ENCODE data around the gene CCN6.

The CCN6 gene

DNA sequence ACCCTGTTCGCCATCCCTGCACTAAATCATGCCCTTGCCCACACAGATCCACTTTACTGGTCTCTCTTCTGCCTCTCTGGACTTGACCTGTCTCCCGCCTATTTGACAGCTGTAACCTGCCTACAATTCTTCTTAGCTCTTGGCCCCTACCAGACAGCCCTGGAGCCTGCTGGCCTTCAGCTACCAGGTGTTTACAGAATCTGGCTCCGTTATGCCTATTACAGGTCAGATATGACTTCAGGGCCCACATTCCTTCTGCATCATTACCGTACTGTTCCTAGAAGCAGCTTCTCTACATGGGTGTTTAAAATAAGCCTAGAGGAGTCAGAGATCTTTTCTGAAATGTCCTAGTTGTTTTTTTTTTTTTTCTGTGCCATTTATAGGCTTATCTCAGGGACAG is 45.4 kb upstream of the CCN6 start:
- DNase-seq (ENCODE audit: extremely low read depth, insufficient read length), result no peak
- TF ChIP-seq, protein P1, sequence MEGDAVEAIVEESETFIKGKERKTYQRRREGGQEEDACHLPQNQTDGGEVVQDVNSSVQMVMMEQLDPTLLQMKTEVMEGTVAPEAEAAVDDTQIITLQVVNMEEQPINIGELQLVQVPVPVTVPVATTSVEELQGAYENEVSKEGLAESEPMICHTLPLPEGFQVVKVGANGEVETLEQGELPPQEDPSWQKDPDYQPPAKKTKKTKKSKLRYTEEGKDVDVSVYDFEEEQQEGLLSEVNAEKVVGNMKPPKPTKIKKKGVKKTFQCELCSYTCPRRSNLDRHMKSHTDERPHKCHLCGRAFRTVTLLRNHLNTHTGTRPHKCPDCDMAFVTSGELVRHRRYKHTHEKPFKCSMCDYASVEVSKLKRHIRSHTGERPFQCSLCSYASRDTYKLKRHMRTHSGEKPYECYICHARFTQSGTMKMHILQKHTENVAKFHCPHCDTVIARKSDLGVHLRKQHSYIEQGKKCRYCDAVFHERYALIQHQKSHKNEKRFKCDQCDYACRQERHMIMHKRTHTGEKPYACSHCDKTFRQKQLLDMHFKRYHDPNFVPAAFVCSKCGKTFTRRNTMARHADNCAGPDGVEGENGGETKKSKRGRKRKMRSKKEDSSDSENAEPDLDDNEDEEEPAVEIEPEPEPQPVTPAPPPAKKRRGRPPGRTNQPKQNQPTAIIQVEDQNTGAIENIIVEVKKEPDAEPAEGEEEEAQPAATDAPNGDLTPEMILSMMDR (IDR thresholded peaks at IDR 0.05; ENCODE audit: insufficient read depth, low read length, poor library complexity, severe bottlenecking), result no peak
- no peak overlapping the region for H3K4me3 ChIP-seq (replicated peaks; ENCODE audit: low read depth, low read length)
- no peaks in the 10 kb centered on the region for H3K27me3 ChIP-seq (replicated peaks; ENCODE audit: control insufficient read depth, insufficient read depth, low read length)
- no peaks in the 10 kb centered on the region for H3K36me3 ChIP-seq (ENCODE audit: control insufficient read depth, insufficient read depth, low read length)

DNA sequence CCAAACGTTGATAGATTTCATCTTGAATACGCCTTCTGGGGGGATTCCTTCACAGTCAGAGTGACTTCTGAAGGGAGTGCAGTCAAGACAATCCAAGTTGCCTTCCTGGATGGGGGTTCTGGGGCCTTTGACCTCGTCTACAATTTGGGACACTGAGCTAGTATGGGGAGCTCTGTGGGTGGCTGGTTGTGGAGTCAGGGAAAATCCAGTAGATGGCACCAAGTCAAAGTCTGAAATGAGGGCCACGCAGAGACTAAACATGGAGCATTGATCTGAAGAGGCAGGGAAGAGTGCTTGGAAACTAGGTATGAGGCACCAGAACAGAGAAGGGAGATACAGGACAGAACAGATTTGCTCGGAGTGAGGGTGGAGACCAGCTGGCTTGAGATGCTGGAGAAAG is 43.6 kb upstream of the CCN6 start:
- Histone ChIP-seq H3K4me3 (replicated peaks; ENCODE audit: low read depth, low read length) (no peak overlapping the region), H3K36me3 (ENCODE audit: control insufficient read depth, insufficient read depth, low read length) (no peaks in the 10 kb centered on the region), H3K27me3 (replicated peaks; ENCODE audit: control insufficient read depth, insufficient read depth, low read length) (no peaks in the 10 kb centered on the region)
- TF ChIP-seq, protein P1 (IDR thresholded peaks at IDR 0.05; ENCODE audit: insufficient read depth, low read length, poor library complexity, severe bottlenecking), result peak; percentile 29
- no peak for DNase-seq (ENCODE audit: extremely low read depth, insufficient read length)

DNA sequence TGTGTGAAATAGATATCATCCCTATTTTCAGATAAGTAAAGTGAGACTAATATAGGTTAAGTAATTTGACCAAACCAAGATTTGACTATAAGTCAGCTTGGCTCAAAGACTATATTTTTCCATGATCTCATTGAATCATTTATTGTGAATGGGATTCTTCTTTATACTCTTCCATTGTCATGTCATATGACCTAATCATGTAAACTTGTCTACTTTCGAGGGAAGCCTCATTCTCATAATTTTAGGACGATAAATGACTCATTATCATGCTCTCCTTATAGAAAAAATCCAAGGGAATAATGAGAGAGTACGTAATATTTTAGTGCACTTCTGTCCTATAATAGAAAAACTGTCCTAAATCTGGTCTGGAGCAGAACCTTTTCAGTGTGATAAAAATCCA is 40.9 kb upstream of the CCN6 start:
- TF ChIP-seq, protein P1 (IDR thresholded peaks at IDR 0.05; ENCODE audit: insufficient read depth, low read length, poor library complexity, severe bottlenecking), result no peak
- no peak overlapping the region for H3K4me3 ChIP-seq (replicated peaks; ENCODE audit: low read depth, low read length)
- no peaks in the 10 kb centered on the region for H3K27me3 ChIP-seq (replicated peaks; ENCODE audit: control insufficient read depth, insufficient read depth, low read length)
- no peak for DNase-seq (ENCODE audit: extremely low read depth, insufficient read length)
- no peaks in the 10 kb centered on the region for H3K36me3 ChIP-seq (ENCODE audit: control insufficient read depth, insufficient read depth, low read length)

DNA sequence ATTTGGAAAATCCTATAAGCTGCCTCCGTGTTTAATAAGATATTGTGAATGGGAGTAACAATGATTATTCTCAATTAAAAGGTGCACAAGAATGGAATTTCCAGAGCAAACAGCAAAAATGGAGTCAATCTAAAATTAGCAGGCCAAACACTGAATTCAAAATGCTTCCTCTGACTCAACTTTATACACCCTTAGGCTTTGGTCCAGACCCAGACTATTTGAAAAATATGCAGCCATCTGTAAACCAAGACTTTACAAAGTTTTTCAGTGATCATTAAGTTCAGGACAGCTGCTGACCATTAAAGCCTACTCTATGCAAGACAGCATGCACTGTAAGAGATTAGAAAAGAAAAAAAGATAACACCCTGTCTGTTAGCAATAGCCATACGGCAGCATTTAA is 39.4 kb upstream of the CCN6 start:
- no peak for DNase-seq (ENCODE audit: extremely low read depth, insufficient read length)
- no peaks in the 10 kb centered on the region for H3K27me3 ChIP-seq (replicated peaks; ENCODE audit: control insufficient read depth, insufficient read depth, low read length)
- H3K36me3 ChIP-seq (ENCODE audit: control insufficient read depth, insufficient read depth, low read length), result no peaks in the 10 kb centered on the region
- TF ChIP-seq, protein P1 (IDR thresholded peaks at IDR 0.05; ENCODE audit: insufficient read depth, low read length, poor library complexity, severe bottlenecking), result no peak
- H3K4me3 ChIP-seq (replicated peaks; ENCODE audit: low read depth, low read length), result no peak overlapping the region

DNA sequence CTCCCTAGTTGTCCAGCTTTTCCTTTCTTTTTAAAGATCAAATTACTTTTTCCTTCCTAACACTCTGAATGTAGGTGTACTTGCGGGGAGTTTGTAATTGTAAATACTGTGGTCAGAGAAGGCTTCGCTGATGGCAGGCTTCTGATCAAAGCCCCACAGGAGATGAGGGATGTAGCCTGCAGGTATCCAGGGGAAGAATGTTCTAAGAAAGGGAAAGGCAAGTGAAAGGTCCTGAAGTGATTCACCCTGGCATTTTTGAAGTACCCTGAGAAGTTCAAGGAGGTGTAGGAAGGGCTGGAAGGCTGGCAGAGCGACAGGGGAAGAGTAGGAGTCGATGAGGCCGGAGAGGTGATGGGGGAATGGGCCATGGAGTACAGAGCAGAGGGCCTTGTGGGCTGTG is 38.2 kb upstream of the CCN6 start:
- TF ChIP-seq, protein P1 (IDR thresholded peaks at IDR 0.05; ENCODE audit: insufficient read depth, low read length, poor library complexity, severe bottlenecking), result no peak
- H3K4me3 ChIP-seq (replicated peaks; ENCODE audit: low read depth, low read length), result no peak overlapping the region
- DNase-seq (ENCODE audit: extremely low read depth, insufficient read length), result no peak
- H3K27me3 ChIP-seq (replicated peaks; ENCODE audit: control insufficient read depth, insufficient read depth, low read length), result no peaks in the 10 kb centered on the region
- no peaks in the 10 kb centered on the region for H3K36me3 ChIP-seq (ENCODE audit: control insufficient read depth, insufficient read depth, low read length)

DNA sequence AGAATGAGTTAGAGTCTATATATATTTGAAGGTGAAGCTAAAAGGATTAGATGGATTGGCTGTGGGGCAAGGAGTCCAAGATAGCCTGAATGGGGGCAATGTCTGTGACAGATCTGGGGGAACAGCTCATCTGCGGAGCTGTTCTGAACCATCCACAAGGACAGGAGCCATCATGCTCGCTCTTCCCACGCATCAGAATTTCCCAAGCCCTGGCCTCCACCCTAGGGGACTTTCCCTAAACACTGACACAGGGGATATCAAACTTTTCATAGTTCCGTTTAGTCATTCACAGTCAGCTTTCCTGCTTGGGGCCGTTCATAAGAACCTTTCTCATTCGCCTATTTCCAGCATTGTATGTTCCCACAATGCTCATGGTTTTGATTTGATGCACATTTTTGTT is 37.6 kb upstream of the CCN6 start:
- H3K27me3 ChIP-seq (replicated peaks; ENCODE audit: control insufficient read depth, insufficient read depth, low read length), result no peaks in the 10 kb centered on the region
- no peak overlapping the region for H3K4me3 ChIP-seq (replicated peaks; ENCODE audit: low read depth, low read length)
- no peak for DNase-seq (ENCODE audit: extremely low read depth, insufficient read length)
- TF ChIP-seq, protein P1 (IDR thresholded peaks at IDR 0.05; ENCODE audit: insufficient read depth, low read length, poor library complexity, severe bottlenecking), result no peak
- no peaks in the 10 kb centered on the region for H3K36me3 ChIP-seq (ENCODE audit: control insufficient read depth, insufficient read depth, low read length)

Measured in GM06990 (cell line).